OCI-LY7 (cell line): ENCODE measurements around the gene RAF1.

Experiments used
- CTCF ChIP-seq: fragments of 200-600 bp; sonication (generic); conservative IDR thresholded peaks from 2 replicates; pipeline ENCODE4 v1.5.1; 2014; ENCODE audit warnings: mild to moderate bottlenecking, antibody characterized with exemption, low read length, moderate library complexity, mixed read lengths
- EZH2phosphoT487 ChIP-seq: fragments of 200-600 bp; sonication (generic); IDR thresholded peaks from 2 replicates; pipeline ENCODE4 v1.6.1; 2018; ENCODE audit warnings: low read depth, borderline replicate concordance, mild to moderate bottlenecking, mixed run types, antibody characterized with exemption, low read length, moderate library complexity, mixed read lengths

- TF ChIP-seq EZH2phosphoT487 (no peak), CTCF (no peak)
These were observed at the start of gene RAF1 for GRCh38 chr3:12663936-12664908.
